Activated gamma-delta T cell (primary cell): ENCODE measurements around the gene PLS3.
"Not testable (repeated sequence)": the region's sequence is repeated elsewhere in the genome, so short reads cannot be mapped to it uniquely, and the experiment has no call there.

Experiments
- DNase-seq: peaks from one replicate; lab custom pipeline; 2025; lab: John Stamatoyannopoulos, UW

Gene PLS3

GRCh38 chrX:115606861-115607260 lies 45.9 kb downstream of the PLS3 start:
- no peak for DNase-seq

GRCh38 chrX:115609621-115610020 lies 48.6 kb downstream of the PLS3 start:
- DNase-seq, result no peak

GRCh38 chrX:115616943-115617563 lies 56.1 kb downstream of the PLS3 start:
- no peak for DNase-seq

GRCh38 chrX:115622534-115622933 lies 61.6 kb downstream of the PLS3 start:
- no peak for DNase-seq

- no peak for DNase-seq
Measured at GRCh38 chrX:115624916-115625315, 63.9 kb downstream of the PLS3 start.

- DNase-seq, result no peak
Measured at GRCh38 chrX:115625572-115626301, 64.8 kb downstream of the PLS3 start.

GRCh38 chrX:115630204-115630603 lies 69.2 kb downstream of the PLS3 start:
- no peak for DNase-seq

GRCh38 chrX:115632455-115632854 lies 71.5 kb downstream of the PLS3 start:
- DNase-seq, result no peak

- not testable (repeated sequence) for DNase-seq
Measured at GRCh38 chrX:115633397-115633796, 72.4 kb downstream of the PLS3 start.

- DNase-seq, result no peak
Measured at GRCh38 chrX:115639334-115639880, 78.4 kb downstream of the PLS3 start.

- DNase-seq, result no peak
Measured at GRCh38 chrX:115642311-115642710, 81.3 kb downstream of the PLS3 start.

- DNase-seq, result no peak
Measured at GRCh38 chrX:115642895-115643530, 82.0 kb downstream of the PLS3 start.

GRCh38 chrX:115644397-115644796 lies 83.4 kb downstream of the PLS3 start:
- DNase-seq, result not testable (repeated sequence)

- no peak for DNase-seq
Measured at GRCh38 chrX:115649461-115650063, 88.6 kb downstream of the PLS3 start.

GRCh38 chrX:115650449-115650848 lies 89.5 kb downstream of the PLS3 start:
- no peak for DNase-seq

- no peak for DNase-seq
Measured at GRCh38 chrX:115650916-115651315, 89.9 kb downstream of the PLS3 start.

- DNase-seq, result no peak
Measured at GRCh38 chrX:115652221-115652620, 91.2 kb downstream of the PLS3 start.

- DNase-seq, result no peak
Measured at GRCh38 chrX:115665122-115665521, 104.1 kb downstream of the PLS3 start.

GRCh38 chrX:115679460-115679859 lies 118.5 kb downstream of the PLS3 start:
- no peak for DNase-seq

- DNase-seq, result no peak
Measured at GRCh38 chrX:115687595-115687994, 126.6 kb downstream of the PLS3 start.

GRCh38 chrX:115689931-115690330 lies 129.0 kb downstream of the PLS3 start:
- DNase-seq, result no peak

- DNase-seq, result no peak
Measured at GRCh38 chrX:115690511-115691216, 129.7 kb downstream of the PLS3 start.
